Right cardiac atrium (tissue), 5 donors: ENCODE measurements around the gene DCAF16. TPM values are rescaled to one million over a fixed set of nuclear protein-coding genes. Genes with fewer than 3 reads are reported as not detected.

ENCODE experiments used
- ATAC-seq, 2 donors: fragments of 200-7000 bp; cut with Tn5 transposase; one replicate each; pipeline versions ENCODE4 v1.8.0 to v1.9.1; 2020; ENCODE audit warnings: moderate library complexity in 2 of 2, mild to moderate bottlenecking in 1 of 2
- DNase-seq, 3 donors: peaks; one replicate each; pipeline ENCODE4 v3.0.0-alpha.2; 2020
- H3K27ac ChIP-seq: one replicate; pipeline ENCODE4 v1.5.1; 2013; ENCODE audit warnings: mild to moderate bottlenecking, low read length, control low read depth, moderate library complexity
- H3K27me3 ChIP-seq: one replicate; pipeline ENCODE4 v1.6.1; 2013; ENCODE audit not compliant: control insufficient read depth, insufficient read depth
- H3K4me1 ChIP-seq: one replicate; pipeline ENCODE4 v1.6.1; 2013; ENCODE audit warnings: low read length; ENCODE audit not compliant: control insufficient read depth, insufficient read depth
- H3K4me3 ChIP-seq: one replicate; pipeline ENCODE4 v1.5.1; 2013; ENCODE audit warnings: low read length, control low read depth
- H3K9me3 ChIP-seq: one replicate; pipeline ENCODE4 v1.6.1; 2013; ENCODE audit warnings: low read length; ENCODE audit not compliant: control insufficient read depth
- WGBS: extraction: QIAGEN DNeasy Blood & Tissue Kit; methylation state at CpG from one replicate; pipeline ENCODE4 v1.1.7; 2013; 5-methylcytosine and 5-hydroxymethylcytosine counted together
- intact Hi-C, 4 donors: fragments of 100-400 bp; cut with DNase I; formaldehyde crosslinking; loops; one replicate each; pipeline versions ENCODE4 v1.11.0 to v1.14.0; 2022 to 2023
- polyA plus RNA-seq: library from polyadenylated mRNA; stranded (reverse); fragments of 200-250 nt; gene quantifications from one replicate; pipeline ENCODE4 v1.2.3, GENCODE V29; 2013
- total RNA-seq, 4 donors: library from RNA; stranded (reverse); fragmentation: NEBNext Ultra II Directional; extraction: Animal tissue kit (Norgen Biotek cat#: 25700); gene quantifications; one replicate each; pipeline ENCODE4 v1.2.1, GENCODE V29; 2021
- donor health status: healthy with polysubstance abuse.
- donor health status: DM: no; HTN: yes; CAD: no.
- donor health status: DM: no; HTN: no; CAD: no.
- donor health status: DM: no; HTN: yes; CAD: no; lungs with severe emphysema.
- donor health status: DM: yes; HTN: yes; CAD: no.

The DCAF16 gene
- total and polyA plus RNA-seq, 5 donors, result 9.2 to 21.7 (median 17.1) TPM

DNA sequence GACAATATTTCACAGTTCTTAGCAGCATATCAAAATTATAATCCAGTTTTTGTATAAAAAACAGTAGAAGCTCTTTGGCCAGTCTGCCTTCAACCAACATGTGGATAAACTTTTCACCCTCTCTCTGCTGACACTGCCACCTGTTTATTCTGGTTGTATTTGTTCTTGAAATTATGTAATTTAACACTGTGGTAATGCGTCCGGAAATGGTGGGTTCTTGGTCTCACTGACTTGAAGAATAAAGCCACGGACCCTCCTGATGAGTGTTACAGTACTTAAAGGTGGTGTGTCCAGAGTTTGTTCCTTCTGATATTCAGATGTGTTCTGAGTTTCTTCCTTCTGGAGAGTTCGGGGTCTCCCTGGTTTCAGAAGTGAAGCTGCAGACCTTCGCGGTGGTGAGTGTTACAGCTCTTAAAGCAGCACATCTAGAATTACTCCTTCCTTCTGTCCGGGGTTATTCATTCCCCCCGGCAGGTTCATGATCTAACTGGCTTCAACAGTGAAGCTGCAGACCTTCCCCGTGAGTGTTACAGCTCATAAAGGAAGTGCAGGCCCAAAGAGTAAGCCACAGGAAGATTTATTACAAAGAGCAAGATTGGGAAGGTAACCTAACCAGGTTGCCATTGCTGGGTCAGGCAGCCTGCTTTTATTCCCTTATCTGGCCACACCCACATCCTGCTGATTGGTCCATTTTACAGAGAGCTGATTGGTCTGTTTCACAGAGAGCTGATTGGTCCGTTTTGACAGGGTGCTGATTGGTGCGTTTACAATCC is 44.9 kb downstream of the DCAF16 start:
- ATAC-seq (no peak), DNase-seq (no peak)
- 83% methylated on average over 11 of the region's 11 CpGs for WGBS
- no peak overlapping the region for H3K4me3 ChIP-seq
- H3K27me3 ChIP-seq, result no peaks in the 10 kb centered on the region
- H3K4me1 ChIP-seq, result no peaks in the 10 kb centered on the region
- H3K9me3 ChIP-seq, result no peaks in the 10 kb centered on the region
- intact Hi-C loops, result no loop called here
- H3K27ac ChIP-seq, result no peak overlapping the region

DNA sequence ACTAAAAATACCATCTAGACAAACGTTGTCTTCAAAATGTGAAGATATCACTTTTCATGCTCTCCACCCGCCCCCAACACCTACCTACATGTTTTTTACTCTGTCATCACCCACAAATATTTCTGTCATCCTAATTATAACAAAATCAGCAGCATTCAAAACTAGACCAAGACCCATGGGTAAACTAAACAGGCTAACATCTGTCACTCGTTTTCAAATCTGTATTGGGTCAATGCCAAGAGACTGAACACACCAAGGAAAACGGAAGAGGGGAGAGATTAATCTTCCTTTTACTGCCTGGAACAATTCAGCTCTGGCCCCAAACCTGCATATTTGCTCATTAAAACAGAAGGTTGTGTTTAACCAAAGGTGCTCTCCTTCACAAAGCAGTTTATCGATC is 46.6 kb downstream of the DCAF16 start:
- Histone ChIP-seq H3K9me3 (no peaks in the 10 kb centered on the region), H3K27ac (no peak overlapping the region), H3K27me3 (no peaks in the 10 kb centered on the region), H3K4me3 (no peak overlapping the region), H3K4me1 (no peaks in the 10 kb centered on the region)
- ATAC-seq (no peak), DNase-seq (no peak)
- 32% methylated on average over 5 of the region's 5 CpGs for WGBS
- intact Hi-C loops, result no loop called here

DNA sequence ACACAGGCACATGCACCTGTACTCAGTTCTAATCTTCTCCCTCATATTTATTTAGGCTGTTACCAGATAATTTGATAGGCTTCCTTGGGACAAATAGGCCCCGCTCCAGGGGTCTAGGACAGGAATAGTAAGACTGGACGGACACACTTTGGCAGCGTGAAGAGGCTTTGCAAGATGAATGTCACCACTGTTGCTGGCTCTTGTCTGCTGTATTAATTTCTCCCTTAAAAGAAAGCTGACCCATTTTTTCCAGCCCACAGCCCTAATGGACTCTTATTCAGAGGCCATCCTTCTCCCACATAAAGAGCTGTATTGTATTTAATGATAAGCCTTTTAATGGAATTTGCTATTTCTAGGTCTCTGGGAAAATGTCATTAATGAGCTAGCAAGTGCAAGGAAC is 47.1 kb downstream of the DCAF16 start:
- intact Hi-C loops, result no loop called here
- H3K27ac ChIP-seq, result no peak overlapping the region
- 61% methylated on average over 3 of the region's 3 CpGs for WGBS

GRCh38 chr4:17762726-17763125 is 47.8 kb downstream of the DCAF16 start:
- Histone ChIP-seq H3K9me3 (no peaks in the 10 kb centered on the region), H3K4me1 (no peaks in the 10 kb centered on the region), H3K27ac (no peak overlapping the region), H3K27me3 (no peaks in the 10 kb centered on the region), H3K4me3 (no peak overlapping the region)
- no peak for ATAC-seq
- no peak for DNase-seq
- WGBS, result 75% methylated on average over 1 of the region's 1 CpG
- intact Hi-C loops, result no loop called here

More for the DNA sequence above, 47.1 kb downstream of the DCAF16 start:
- H3K4me3 ChIP-seq, result no peak overlapping the region
- H3K27me3 ChIP-seq, result no peaks in the 10 kb centered on the region
- H3K4me1 ChIP-seq, result no peaks in the 10 kb centered on the region
- ATAC-seq, result no peak
- no peak for DNase-seq
- H3K9me3 ChIP-seq, result no peaks in the 10 kb centered on the region

GRCh38 chr4:17761062-17761461 is 49.5 kb downstream of the DCAF16 start:
- H3K27ac ChIP-seq, result no peak overlapping the region
- no peaks in the 10 kb centered on the region for H3K4me1 ChIP-seq
- no peak for DNase-seq
- intact Hi-C loops, result no loop called here
- 33% methylated on average over 1 of the region's 1 CpG for WGBS
- no peaks in the 10 kb centered on the region for H3K27me3 ChIP-seq
- H3K4me3 ChIP-seq, result no peak overlapping the region
- H3K9me3 ChIP-seq, result no peaks in the 10 kb centered on the region
- ATAC-seq, result no peak

DNA sequence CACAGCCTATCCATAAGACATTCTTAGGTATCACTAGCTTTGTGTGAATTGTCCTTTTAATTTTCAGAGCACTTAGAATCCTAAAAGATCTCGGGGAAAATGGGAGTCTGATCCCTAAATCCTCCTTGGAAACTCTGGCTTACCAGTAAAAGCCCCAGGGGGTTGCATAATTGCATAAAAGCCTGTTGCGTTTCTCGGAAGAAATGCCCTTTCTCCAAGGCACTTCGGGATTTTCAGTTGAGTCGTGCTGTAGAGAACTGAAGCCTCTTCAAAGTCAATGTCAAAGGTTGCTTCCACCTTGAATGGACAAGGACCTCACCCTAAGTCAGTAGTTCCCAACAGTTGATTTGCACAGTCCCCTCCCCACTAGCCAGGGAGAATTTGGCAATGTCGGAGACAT is 49.9 kb downstream of the DCAF16 start:
- ATAC-seq (no peak), DNase-seq (no peak)
- WGBS, result 66% methylated on average over 6 of the region's 6 CpGs
- H3K27ac ChIP-seq, result no peak overlapping the region
- no peaks in the 10 kb centered on the region for H3K4me1 ChIP-seq
- no peak overlapping the region for H3K4me3 ChIP-seq
- no peaks in the 10 kb centered on the region for H3K9me3 ChIP-seq
- intact Hi-C loops, result no loop called here
- no peaks in the 10 kb centered on the region for H3K27me3 ChIP-seq

DNA sequence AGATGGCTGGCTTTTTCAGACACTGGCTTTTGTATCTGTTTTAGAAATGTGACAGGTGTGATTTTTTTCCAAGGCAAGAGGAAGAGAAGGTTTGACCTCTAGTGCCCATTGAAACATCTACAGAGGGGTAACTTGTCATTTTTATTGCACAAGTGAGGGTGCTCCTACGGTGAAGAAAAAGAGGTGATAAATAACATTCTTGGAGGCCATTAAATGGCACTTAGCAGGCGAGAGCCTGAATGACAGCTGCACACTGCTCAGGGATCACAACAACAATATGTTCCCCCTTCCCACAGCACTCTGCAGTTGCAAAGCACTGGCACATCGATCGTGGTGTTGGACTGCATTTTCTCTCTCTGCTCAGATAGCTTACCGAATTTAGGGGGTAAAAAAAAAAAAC is 52.1 kb downstream of the DCAF16 start:
- intact Hi-C loops, result no loop called here

DNA sequence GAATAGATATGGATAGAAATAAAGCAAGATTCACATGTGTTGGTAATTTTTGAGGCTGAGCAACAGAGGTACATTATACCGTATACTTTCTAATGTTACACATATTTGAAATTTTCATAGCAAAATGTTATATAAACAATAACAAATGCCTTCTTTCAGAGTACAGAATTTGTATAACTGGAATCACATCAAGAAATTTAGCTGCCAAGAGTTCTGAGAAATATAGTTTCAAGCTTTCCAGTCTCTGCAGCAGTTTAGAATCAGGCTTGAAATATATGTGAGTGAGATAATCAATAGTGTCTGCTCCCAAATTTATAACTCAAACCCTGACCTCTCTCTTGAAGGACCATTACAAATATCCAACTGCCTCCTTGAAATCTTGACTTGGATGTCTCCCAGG is 52.9 kb downstream of the DCAF16 start:
- intact Hi-C loops, result no loop called here
- no peaks in the 10 kb centered on the region for H3K27me3 ChIP-seq
- no peak for ATAC-seq

More for the DNA sequence above, 52.1 kb downstream of the DCAF16 start:
- 54% methylated on average over 5 of the region's 5 CpGs for WGBS
- H3K9me3 ChIP-seq, result no peaks in the 10 kb centered on the region
- no peaks in the 10 kb centered on the region for H3K27me3 ChIP-seq
- no peaks in the 10 kb centered on the region for H3K4me1 ChIP-seq
- no peak overlapping the region for H3K27ac ChIP-seq
- no peak for DNase-seq
- H3K4me3 ChIP-seq, result no peak overlapping the region
- ATAC-seq, result no peak

DNA sequence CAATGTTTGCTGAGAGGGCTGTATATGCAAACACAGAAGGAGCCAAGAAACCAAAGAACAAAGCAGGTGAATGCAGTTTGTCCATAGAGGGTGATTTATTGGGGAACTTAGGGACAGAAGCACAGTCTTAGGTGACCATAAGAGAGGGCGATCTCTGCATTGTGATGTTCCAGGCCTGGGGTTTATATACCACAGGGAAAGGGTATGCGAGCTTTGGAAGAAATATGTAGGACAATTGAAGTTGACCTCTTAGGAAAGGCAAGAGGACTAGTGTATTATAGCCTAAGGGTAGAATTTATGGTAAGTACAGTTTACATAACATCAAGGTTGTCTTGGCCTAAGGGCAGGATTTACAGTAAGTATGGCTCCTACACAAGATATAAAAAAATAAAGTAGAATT is 56.9 kb downstream of the DCAF16 start:
- Histone ChIP-seq H3K4me1 (no peaks in the 10 kb centered on the region), H3K27me3 (no peaks in the 10 kb centered on the region), H3K9me3 (no peaks in the 10 kb centered on the region), H3K4me3 (no peak overlapping the region), H3K27ac (no peak overlapping the region)
- intact Hi-C loops, result no loop called here
- no peak for ATAC-seq
- no peak for DNase-seq
- WGBS, result 92% methylated on average over 2 of the region's 2 CpGs

More for the DNA sequence above, 52.9 kb downstream of the DCAF16 start:
- no peaks in the 10 kb centered on the region for H3K4me1 ChIP-seq
- H3K27ac ChIP-seq, result no peak overlapping the region
- DNase-seq, result no peak
- WGBS, result 73% methylated on average over 1 of the region's 1 CpG
- no peak overlapping the region for H3K4me3 ChIP-seq
- H3K9me3 ChIP-seq, result no peaks in the 10 kb centered on the region

Other genes with a start within 250 kb of the DCAF16 start
- gene LAP3, start 233.6 kb downstream of the DCAF16 start, total RNA-seq, result 10 to 100 TPM; 36.1 to 61.6 (median 49.1) TPM
- 31.2 TPM for gene LAP3, start 233.6 kb downstream of the DCAF16 start, polyA plus RNA-seq
- gene MED28, start 196.1 kb downstream of the DCAF16 start, total RNA-seq, result 10 to 100 TPM; 22.1 to 34.3 (median 29.1) TPM
- gene MED28, start 196.1 kb downstream of the DCAF16 start, polyA plus RNA-seq, result 10.2 TPM
- not detected for gene FAM184B, start 29.1 kb downstream of the DCAF16 start, total RNA-seq
- gene FAM184B, start 29.1 kb downstream of the DCAF16 start, polyA plus RNA-seq, result 0.05 TPM
- gene NCAPG, start 222 bp upstream of the DCAF16 start, total RNA-seq, result 1 to 10 TPM in 1 of 4 donors, under 1 TPM in 3; 0.17 to 1.3 (median 0.64) TPM
- 0.14 TPM for gene NCAPG, start 222 bp upstream of the DCAF16 start, polyA plus RNA-seq
- 1 to 10 TPM; 7.2 to 8.1 (median 7.5) TPM for gene LCORL, start 211.0 kb upstream of the DCAF16 start, total RNA-seq
- gene LCORL, start 211.0 kb upstream of the DCAF16 start, polyA plus RNA-seq, result 1.6 TPM